ENCODE measurements around the gene ADCY10.

GRCh38 chr1:167890400-167890799, 23.5 kb downstream of the ADCY10 start:
- TF ChIP-seq POLR2AphosphoS5 (IDR thresholded peaks at IDR 0.05): no peak
- no peak for TF ChIP-seq CTCF (IDR thresholded peaks at IDR 0.05)
